ENCODE measurements around the gene HM13.
"Not testable (repeated sequence)": the region's sequence is repeated elsewhere in the genome, so short reads cannot be mapped to it uniquely, and the experiment has no call there.

Gene HM13, protein sequence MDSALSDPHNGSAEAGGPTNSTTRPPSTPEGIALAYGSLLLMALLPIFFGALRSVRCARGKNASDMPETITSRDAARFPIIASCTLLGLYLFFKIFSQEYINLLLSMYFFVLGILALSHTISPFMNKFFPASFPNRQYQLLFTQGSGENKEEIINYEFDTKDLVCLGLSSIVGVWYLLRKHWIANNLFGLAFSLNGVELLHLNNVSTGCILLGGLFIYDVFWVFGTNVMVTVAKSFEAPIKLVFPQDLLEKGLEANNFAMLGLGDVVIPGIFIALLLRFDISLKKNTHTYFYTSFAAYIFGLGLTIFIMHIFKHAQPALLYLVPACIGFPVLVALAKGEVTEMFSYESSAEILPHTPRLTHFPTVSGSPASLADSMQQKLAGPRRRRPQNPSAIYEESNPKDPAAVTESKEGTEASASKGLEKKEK

DNA sequence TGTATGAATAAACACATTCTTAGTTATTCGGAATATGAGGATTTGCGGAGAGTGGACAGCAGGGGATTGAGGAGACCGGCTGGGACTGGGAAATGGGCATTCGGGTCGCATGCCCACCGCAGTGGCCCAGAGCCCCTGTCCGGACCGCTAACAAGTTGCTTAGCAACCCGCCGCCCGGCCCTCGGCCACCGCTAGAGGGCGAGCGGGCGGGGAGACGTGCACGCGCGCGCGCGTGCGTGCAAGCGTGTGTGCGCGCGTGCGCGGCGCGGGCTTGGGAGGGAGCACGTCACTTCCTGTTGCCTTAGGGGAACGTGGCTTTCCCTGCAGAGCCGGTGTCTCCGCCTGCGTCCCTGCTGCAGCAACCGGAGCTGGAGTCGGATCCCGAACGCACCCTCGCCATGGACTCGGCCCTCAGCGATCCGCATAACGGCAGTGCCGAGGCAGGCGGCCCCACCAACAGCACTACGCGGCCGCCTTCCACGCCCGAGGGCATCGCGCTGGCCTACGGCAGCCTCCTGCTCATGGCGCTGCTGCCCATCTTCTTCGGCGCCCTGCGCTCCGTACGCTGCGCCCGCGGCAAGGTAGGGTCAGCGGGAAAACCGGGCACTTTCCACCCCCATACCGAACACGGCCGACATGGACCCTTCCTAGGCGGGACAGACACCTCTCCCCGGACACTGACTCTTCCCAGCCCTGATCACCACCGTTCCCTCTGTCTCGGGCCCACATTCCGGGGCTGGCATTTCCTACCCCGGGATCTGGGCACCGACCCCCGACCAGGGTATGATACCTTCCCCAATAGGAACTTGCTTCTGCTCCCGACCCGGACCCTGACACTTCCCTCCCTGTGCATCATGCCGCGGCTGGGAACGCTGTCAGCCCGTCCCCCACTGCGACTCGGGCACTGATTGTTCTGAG is at the start of gene HM13:
TSS of gene HM13 (plus strand) at position 289 of the 918 bp plus-strand sequence. CDS start at position 399, 110 bp downstream.
- peak; percentile 78 for DNase-seq

DNA sequence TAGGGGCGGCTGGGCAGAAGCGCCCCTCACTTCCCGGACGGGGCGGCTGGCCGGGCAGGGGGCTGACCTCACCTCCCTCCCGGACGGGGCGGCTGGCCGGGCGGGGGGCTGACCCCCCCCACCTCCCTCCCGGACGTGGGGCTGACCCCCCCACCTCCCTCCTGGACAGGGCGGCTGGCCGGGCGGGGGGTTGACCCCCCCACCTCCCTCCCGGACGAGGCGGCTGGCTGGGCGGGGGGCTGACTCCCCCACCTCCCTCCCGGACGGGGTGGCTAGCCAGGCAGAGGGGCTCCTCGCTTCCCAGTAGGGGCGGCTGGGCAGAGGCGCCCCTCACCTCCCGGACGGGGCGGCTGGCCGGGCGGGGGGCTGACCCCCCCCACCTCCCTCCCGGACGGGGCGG is 43.3 kb upstream of the HM13 start:
- not testable (repeated sequence) for DNase-seq

DNA sequence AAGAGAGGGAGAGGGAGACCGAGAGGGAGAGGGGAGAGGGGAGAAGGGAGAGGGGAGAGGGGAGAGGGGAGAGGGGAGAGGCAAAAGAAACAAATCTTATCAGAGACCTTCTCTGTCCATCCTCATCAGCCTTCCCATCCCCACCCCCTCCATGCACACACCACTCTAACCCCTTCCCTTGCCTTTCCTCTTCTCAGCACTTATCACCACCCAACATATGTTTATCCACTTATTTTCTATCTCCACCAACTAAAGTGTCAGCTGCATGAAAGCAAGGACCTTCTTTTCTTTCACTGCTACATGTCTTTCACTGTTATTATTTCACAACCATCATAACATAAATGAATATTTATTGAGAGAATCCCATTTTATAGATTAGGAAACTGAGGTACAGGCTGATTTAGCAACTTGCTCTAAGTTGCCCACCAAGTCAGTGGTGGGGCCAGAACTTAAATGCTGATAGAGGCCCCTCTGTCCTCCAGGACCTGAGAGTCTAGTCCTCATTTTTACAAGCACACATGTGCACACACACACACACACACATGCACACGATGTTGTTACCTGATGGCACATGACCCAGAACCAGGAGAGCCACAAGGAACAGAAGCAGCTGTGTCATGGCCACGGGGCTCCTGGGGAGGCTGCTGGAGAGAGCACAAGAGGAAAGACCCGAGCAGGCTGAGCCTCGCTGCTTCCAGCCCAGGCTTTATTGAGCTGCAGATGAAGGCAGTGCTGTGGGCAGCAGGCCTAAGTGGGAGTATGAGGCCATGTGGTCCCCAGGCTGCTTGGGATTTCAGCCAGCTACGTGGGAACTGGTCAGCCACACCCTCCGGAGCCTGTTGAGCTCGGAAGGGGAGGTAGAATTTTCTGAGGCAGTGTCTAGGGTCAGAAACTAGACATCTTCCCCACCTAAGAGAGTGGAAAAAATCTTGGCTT is 41.6 kb upstream of the HM13 start:
- DNase-seq = no peak

DNA sequence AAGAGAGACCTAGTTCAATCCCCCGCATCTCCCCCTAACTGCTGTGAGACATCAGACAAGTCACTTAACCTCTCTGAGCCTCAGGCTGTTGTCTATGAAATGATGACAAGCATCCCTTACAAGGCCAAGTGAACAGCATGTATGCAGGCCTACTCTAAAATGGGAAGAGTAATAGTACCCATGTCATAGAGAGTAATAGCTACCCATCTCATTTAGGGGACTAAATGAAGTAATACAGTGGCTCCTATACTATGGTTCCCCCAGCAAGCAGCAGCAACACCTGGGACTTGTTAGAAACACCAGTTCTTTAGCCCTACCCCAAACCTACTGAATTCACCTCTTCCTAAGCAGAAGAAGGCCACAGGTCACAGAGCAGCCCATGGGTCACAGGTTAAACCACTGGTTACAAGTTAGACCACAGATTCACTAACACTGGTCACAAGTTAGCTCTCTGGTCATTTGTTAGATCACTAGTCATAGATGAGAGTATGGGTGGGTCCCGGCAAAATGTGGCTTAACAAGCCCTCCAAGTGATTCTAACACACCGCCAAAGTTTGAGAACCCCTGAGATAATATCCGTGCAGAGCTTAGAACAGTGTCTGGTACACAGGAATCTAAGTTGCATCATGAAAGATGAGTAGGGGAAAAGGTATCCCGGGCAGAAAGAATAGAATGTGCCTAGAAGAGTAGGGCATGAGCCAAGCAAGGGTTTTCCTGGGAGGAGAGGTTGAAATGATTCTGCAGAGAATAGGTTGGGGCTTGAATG is 40.7 kb upstream of the HM13 start:
- DNase-seq = no peak

DNA sequence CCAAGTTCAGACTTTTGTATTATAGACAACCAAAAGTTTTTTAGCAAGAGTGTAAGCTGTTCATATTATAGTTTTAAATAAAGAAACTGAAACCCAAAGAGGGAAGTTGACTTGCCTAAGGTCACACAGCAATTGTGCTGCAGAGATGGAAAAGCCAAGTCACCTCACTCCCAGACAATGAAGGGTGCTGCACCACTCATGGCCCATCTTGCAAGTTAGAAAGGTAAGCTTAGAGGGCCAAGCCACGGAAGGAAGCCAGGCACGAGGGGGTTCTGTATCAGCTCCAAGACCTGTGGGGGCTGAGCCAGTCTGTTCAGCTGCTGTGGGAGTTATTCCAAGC is 40.2 kb upstream of the HM13 start:
- DNase-seq = no peak

DNA sequence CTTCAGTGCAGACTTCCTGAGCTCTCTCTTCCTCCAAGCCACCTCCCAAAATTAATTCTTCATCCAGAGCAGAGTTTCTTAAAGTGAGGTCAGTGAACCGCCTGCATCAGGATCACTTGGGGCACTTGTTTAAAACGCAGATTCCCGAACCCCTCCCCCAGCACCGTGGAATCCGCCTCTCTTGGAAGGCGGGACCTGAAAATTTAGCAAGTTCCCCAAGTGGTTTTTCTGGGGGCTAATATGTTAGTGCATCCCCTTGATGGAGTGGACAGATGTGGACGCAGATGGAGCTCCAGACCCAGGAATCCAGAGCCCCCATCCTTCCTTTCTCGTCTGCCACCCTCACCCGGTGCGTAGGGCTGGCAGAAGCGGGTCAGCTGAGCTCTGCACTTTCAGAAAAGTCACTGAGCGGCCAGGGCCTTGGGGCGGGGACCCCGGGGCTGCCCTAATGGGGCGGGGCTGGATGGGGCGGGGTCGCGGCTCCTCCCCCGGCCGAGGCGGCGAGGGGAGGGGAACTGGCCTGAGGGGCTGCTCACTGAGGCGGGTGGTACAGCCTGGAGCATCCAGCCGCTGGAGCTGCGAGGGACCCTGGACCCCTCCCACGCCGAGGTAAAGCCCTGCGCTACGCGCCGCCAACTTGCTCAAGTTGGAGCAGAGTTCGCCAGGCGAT is 39.3 kb upstream of the HM13 start, which contains the start of the genes DEFB124 and REM1:
TSS of gene DEFB124 (minus strand) at position 370 of the 670 bp plus-strand sequence. CDS start 2,114 bp downstream, outside the sequence.
TSS of gene REM1 (plus strand) at position 531 of the 670 bp plus-strand sequence. CDS start 1,158 bp downstream, outside the sequence.
- DNase-seq = no peak

DNA sequence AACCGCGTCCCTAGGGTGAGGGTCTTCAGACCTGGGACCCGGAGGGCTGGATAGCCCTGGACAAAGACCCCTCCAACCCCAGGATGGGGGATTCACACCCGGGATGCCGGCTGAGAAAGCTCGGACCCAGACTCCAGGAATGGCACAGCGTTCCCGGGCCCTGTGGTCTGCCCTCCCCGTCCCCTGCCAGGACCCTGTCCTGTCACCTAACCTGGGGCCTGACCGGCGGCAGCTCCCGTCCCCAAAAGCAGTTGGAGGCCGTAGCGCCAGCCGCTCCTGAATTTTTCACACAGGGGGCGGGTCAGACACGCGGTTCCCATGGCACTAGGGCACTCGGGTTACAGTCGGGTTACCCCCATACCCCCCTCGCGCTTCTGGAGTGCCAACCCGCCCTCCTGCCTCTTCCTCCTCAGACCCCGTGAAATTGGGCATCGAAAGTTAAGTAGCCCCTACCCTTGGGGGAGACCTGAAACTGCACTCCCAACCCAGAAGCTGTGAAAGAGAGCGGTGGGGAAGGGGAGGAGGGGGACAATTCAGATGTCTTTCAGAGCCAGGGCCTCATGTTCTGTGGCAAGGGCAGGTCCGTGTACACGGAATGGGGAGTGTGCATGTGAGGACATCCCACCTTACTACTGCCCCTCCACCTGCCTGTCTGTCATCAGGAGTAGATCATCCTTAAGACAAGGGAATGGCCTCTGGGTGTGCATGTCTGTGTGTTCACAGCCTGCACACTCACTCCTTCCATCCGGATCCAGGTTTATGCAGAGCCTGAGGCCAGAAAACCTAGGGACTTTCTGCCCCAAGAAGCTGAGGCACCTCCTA is 38.6 kb upstream of the HM13 start:
- DNase-seq = no peak

DNA sequence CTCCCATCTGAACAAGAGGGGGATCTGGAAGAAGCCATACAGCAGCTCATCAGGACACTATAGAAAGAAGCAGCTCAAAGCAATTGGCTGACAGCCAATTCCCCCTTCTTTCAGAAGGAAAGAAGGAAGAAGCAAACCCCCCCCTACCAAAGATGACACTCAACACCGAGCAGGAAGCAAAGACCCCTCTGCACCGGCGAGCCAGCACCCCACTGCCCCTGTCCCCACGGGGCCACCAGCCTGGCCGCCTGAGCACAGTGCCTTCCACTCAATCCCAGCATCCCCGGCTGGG is 38.0 kb upstream of the HM13 start:
- DNase-seq = no peak

DNA sequence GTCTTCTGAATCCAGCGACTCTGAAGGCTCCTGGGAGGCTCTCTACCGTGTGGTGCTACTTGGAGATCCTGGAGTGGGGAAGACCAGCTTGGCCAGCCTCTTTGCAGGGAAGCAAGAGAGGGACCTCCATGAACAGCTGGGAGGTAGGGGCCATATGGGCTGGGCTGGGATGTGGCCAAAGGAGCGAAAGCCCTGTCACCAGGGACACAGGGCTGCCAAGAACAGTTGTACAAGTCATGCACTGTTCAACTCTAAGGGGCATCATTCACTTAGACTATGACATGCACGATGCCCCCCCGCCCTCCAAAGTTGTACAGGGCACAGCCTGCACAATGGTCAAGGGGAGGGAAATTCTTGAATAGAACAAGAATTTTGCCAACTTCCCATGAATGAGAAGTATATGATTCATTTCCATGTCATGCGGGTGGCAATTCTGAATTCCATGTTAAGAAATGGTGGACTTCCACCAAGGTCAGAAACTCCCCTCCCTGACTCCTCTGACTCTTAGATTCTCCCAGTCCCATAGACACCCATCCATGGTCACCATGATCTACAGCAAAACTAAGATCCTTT is 37.5 kb upstream of the HM13 start:
- DNase-seq = no peak

DNA sequence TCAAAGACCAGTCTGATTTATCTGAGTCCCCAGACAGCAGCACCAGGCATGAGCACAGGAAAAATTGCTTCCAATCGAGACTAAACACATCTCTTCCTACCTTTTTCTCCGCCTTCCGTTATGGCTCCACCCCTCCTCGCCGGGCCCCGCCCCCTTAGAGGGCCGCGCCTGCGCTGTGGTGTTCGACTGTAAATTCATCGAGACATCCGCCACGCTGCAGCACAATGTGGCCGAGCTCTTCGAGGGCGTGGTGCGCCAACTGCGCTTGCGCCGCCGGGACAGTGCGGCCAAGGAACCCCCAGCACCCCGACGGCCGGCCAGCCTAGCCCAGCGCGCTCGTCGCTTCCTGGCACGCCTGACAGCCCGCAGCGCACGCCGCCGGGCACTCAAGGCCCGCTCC is 30.2 kb upstream of the HM13 start:
- DNase-seq = no peak

DNA sequence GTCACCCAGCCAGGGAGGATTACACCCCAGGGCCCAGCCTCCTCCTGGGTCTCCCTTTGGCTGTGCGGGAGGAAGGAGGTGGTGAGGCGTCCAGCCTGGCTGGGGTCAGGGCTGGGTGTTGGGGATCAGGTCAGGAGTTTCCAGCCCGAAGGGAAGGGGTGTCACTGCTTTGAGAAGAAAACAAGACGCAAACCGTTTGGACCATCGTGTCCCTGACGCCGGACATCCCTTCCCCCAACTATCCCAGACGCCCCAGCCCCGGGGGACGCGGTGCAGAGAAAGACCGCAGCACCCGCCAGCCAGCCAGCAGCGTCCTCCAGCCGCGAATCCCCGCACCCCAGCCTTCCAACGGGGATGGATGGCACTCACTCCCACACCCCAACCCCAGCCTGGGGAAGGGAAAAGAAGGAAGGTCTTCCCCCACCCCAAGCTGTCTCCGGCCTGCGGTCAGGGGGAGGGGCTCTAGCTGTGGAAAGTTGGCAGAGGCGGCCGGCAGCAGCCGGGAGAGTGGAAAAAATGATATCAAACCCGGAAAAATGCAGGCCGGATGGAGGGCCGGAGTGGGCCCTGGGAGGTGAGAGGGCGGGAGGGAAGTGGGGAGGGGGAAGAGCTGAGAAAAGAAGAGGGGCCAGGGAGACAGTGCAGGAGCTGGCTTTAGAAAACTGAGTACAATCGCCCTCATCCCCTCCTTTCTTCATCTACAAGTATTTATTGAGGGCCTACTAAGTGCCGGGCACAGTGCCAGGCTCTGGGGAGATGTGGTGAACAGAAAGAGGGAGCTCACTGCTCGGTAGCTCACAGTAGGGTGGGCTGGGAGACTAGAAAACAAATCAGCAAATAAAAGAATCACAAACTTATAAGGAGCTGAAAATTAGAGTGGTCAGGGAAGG is 28.5 kb upstream of the HM13 start:
- no peak for DNase-seq

DNA sequence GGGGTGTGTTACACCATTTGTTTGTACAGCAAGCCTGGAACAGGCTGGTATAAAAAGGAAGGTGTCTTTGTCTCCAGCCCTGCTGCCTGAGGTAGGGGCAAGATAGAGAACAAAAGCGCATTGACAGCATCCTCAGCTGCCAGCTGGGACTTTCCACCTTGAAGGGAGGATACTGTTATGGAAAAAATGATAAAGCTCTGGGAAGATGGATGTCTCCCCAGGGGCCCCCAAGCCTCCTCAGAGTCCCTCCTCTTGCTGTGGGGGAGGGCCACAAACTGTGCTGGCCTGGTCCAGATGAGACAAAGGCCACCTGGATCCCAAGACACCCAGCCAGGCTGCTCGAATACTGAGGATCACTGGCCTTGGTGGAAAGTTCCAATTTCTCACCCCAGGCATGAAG is 26.1 kb upstream of the HM13 start:
- DNase-seq = no peak

DNA sequence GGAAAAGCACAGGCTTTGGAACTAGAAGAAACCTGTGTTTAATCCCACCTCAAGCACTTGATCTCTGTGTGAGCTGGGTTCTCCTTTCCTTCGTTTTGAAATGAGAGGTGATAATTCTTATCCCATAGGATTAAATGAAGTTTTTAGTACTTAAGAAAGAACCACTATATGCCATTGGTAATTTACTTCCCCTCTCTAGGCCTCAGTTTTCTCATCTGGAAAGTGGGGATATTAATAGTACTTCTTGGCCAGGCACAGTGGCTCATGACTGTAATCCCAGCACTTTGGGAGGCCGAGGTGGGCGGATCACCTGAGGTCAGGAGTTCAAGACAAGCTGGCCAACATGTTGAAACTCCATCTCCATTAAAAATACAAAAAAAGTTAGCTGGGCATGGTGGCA is 25.1 kb upstream of the HM13 start:
- no peak for DNase-seq

DNA sequence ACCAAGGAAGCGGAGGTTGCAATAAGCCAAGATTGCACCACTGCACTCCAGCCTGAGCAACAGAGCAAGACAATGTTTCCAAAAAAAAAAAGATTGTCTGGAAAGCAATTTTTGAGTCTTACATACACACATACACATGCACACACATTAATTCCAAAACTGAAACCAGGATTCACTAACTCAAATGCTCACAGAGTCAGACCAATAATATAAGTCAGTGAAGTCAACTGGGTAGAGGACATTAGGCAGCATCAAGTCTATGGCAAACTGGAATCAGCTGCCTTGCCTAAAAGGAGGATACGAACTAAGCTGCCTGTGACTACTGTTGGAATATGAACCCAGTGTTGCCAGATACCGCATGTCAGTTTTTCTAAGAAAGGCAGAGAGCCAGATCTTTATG is 23.5 kb upstream of the HM13 start:
- no peak for DNase-seq

DNA sequence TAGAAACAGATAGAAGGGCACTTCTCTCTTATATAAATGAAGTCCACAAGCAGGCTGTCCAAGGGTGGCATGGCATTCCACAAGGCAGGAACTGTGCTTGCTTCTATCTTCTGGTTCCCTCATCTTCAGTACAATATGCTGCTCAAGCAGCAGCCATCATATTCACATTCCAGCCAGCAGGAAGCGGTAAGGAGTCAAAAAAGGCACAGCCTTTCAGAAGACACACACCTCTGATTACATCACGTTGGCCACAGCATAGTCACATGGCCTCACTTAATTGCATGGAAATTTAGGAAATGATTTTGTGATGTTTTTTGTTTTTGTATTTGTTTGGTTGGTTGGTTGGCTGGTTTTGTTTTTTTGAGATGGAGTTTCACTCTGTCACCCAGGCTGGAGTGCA is 20.1 kb upstream of the HM13 start:
- DNase-seq = no peak

DNA sequence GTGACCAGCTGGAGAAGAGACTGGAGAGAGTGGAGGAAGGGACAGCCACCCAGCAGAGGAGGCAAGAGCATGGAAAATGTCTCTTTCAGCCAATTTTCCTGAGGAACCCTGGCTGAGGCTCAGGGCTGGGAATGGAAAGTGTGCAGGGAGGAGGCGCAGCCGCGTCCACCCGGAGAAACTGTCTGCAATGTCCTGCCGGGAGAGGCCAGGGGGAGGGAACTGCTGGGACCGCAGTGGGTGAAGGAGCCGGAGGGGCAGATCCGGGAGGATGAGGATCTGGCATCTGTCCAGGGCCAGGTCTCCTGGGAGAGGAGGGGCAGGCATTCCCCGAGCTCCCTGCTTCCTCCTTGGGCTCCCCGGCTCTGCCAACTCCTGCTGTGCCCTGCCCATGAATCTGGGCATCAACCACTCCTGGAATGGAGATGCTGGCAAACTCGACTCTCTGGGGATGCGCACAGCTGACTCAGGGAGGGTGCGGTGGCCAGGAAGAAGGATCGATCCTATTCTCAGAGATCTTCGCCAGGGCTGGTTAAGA is 17.4 kb upstream of the HM13 start:
- peak; percentile 82 for DNase-seq

DNA sequence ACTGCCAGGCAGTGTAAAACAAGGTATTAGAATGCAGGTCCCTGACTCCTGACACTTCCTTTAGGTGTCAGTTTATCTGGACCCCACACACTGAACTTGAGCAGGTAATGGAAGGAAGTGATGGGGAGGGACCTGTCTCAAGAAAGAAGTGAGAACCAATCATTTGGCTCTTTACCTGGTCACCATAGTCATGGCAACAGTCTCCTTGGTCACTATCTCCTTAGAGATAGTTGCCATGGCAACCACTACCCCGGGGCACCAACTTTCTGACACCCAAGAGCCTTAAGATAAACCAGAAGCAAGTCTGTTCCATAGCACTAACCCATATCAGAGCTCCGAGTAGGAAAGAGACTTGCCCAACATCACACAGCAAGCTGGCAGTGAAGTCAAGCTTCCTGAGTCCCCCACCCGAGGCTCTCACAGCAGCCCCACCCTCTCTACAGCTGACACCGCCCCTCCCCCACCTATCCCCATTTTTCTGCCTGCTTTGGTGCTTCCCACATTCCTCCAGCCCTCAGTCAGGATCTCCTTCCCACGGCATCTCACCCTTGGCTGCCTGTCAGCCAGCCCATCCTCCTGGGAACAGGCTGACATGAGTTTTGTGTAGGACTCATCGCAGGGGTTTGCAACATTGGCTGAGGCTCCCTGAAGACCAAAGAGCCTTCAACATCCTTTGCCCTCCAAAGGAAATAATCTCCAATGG is 16.3 kb upstream of the HM13 start:
- peak; percentile 50 for DNase-seq

DNA sequence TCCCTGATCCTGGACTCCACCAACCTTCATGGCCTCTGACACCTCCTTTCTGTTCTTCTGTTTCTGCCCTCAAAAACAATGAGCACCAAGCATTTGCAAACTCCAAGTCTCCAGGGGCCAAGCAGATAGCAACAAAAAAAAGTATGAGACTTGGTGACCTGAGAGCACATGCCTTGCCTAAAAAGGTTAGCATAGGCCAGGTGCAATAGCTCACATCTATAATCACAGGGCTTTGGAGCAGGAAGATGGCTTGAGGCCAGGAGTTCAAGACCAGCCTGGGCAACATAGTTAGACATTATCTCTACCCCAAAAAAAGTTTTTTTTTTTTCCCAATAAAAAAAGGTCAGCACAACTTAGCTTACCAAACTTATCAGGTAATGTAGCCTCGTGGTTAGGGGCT is 13.7 kb upstream of the HM13 start:
- no peak for DNase-seq

Data from GOT3 (cell line).